PC-9 (cell line): Measurements from ENCODE around the gene VSX2. TPM values are rescaled to one million over a fixed set of nuclear protein-coding genes. Genes with fewer than 3 reads are reported as not detected.

Source experiments
- BruUV-seq: library from RNA; stranded (reverse); fragments of 400-500 nt; replicated peaks from 2 replicates; lab custom pipeline; 2021; lab: Mats Ljungman, UMichigan
- CTCF ChIA-PET: fragments of 300-600 bp; sonication (Branson Sonifier 250); formaldehyde crosslinking; loops from one replicate; lab custom pipeline; 2022; ENCODE audit warnings: antibody characterized with exemption; lab: Charles Lee
- POLR2A ChIA-PET: fragments of 300-600 bp; sonication (Branson Sonifier 250); formaldehyde crosslinking; loops from one replicate; lab custom pipeline; 2022; ENCODE audit warnings: antibody characterized with exemption; ENCODE audit not compliant: unreplicated experiment; lab: Charles Lee
- DNase-seq, 2 experiments: peaks; one replicate each; pipeline versions ENCODE4 v3.0.0 to v3.0.0-alpha.2; 2015 to 2022; ENCODE audit warnings: mixed read lengths in 1 of 2
- H2AFZ ChIP-seq: fragments of 200-600 bp; sonication (generic); 2 replicates; pipeline ENCODE4 v1.8.1; 2017; ENCODE audit warnings: antibody characterized with exemption
- H3F3A ChIP-seq: fragments of 200-600 bp; sonication (generic); 2 replicates; pipeline ENCODE4 v1.8.1; 2017; ENCODE audit warnings: antibody characterized with exemption, mild to moderate bottlenecking, low read depth; ENCODE audit not compliant: insufficient read depth
- H3K27ac ChIP-seq: fragments of 200-600 bp; sonication (generic); 2 replicates; pipeline ENCODE4 v1.6.1; 2016; ENCODE audit warnings: mixed run types
- H3K27me3 ChIP-seq: fragments of 200-600 bp; sonication (generic); 2 replicates; pipeline ENCODE4 v1.6.1; 2016; ENCODE audit warnings: low read depth, mixed run types; ENCODE audit not compliant: insufficient read depth
- H3K36me3 ChIP-seq: fragments of 200-600 bp; sonication (generic); 2 replicates; pipeline ENCODE4 v1.6.1; 2016; ENCODE audit warnings: low read depth, mixed run types
- H3K4me1 ChIP-seq: fragments of 200-600 bp; sonication (generic); replicated peaks from 2 replicates; pipeline ENCODE4 v1.6.1; 2016; ENCODE audit warnings: mixed run types; ENCODE audit not compliant: insufficient read depth
- H3K4me2 ChIP-seq: fragments of 200-600 bp; sonication (generic); 2 replicates; pipeline ENCODE4 v1.6.1; 2017; ENCODE audit warnings: mixed run types
- H3K4me3 ChIP-seq: fragments of 200-600 bp; sonication (generic); 2 replicates; pipeline ENCODE4 v1.6.1; 2016; ENCODE audit warnings: mixed run types
- H3K79me2 ChIP-seq: fragments of 200-600 bp; sonication (generic); 2 replicates; pipeline ENCODE4 v1.6.1; 2017; ENCODE audit warnings: low read depth, mixed run types
- H3K9me2 ChIP-seq: fragments of 200-600 bp; sonication (generic); 2 replicates; pipeline ENCODE4 v1.8.1; 2017; ENCODE audit warnings: mild to moderate bottlenecking; ENCODE audit not compliant: insufficient read depth
- H3K9me3 ChIP-seq: fragments of 200-600 bp; sonication (generic); 2 replicates; pipeline ENCODE4 v1.8.1; 2016; ENCODE audit warnings: low read depth; ENCODE audit not compliant: insufficient read depth
- H4K20me1 ChIP-seq: fragments of 200-600 bp; sonication (generic); 2 replicates; pipeline ENCODE4 v1.8.1; 2017; ENCODE audit not compliant: insufficient read depth
- EZH2 ChIP-seq: fragments of 200-600 bp; sonication (generic); IDR thresholded peaks from 2 replicates; pipeline ENCODE4 v1.8.0; 2017; ENCODE audit warnings: antibody characterized with exemption, low read depth
- intact Hi-C: fragments of 100-400 bp; cut with micrococcal nuclease; formaldehyde crosslinking; loops from one replicate; pipeline ENCODE4 v1.10.0; 2022; ENCODE audit not compliant: unreplicated experiment
- total RNA-seq: library from RNA; stranded (reverse); gene quantifications from 2 replicates; pipeline ENCODE4 v1.2.3, GENCODE V29; 2021
- TF ChIP-seq, protein P1 (sequence below): fragments of 200-600 bp; sonication (generic); conservative IDR thresholded peaks from 2 replicates; pipeline ENCODE4 v1.6.1; 2017; ENCODE audit warnings: mixed run types, antibody characterized with exemption, mild to moderate bottlenecking, moderate library complexity

VSX2 gene
- total RNA-seq, 1 experiment from 2014 or later = not detected

DNA sequence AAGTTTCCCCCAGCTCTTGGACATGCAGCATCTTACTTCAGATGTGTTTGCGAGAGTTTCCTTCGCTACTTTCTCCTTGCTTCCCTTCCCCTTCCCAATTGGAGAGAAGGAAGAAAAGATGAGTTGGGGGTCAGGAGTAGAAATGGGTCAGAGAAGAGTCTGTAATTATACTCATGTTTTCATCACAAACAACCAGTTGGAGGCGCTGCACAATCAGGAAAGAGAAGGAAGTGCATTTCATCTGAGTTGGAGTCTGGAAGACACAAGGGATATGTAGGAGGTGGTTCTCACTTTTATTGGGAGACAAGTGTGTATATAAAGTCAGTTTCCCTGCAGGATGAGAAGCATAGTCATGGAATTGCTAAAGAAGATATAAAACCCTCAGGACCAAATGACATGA is 31.3 kb upstream of the VSX2 start:
- H3K36me3 ChIP-seq = no peaks in the 10 kb centered on the region
- TF ChIP-seq EZH2 = no peak
- TF ChIP-seq, protein P1, sequence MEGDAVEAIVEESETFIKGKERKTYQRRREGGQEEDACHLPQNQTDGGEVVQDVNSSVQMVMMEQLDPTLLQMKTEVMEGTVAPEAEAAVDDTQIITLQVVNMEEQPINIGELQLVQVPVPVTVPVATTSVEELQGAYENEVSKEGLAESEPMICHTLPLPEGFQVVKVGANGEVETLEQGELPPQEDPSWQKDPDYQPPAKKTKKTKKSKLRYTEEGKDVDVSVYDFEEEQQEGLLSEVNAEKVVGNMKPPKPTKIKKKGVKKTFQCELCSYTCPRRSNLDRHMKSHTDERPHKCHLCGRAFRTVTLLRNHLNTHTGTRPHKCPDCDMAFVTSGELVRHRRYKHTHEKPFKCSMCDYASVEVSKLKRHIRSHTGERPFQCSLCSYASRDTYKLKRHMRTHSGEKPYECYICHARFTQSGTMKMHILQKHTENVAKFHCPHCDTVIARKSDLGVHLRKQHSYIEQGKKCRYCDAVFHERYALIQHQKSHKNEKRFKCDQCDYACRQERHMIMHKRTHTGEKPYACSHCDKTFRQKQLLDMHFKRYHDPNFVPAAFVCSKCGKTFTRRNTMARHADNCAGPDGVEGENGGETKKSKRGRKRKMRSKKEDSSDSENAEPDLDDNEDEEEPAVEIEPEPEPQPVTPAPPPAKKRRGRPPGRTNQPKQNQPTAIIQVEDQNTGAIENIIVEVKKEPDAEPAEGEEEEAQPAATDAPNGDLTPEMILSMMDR = no peak; the same call in 1 of the 2 replicates
- no peak overlapping the region for H2AFZ ChIP-seq
- no peaks in the 10 kb centered on the region for H3K4me1 ChIP-seq
- no peak for DNase-seq
- no peaks in the 10 kb centered on the region for H4K20me1 ChIP-seq
- ChIA-PET CTCF (no interaction called here), POLR2A (no interaction called here)
- H3K4me2 ChIP-seq = no peak overlapping the region
- no peaks in the 10 kb centered on the region for H3F3A ChIP-seq
- no peaks in the 10 kb centered on the region for H3K9me2 ChIP-seq
- no peaks in the 10 kb centered on the region for H3K9me3 ChIP-seq
- H3K79me2 ChIP-seq = no peaks in the 10 kb centered on the region
- BruUV-seq = no TSS peak
- no peak overlapping the region for H3K27ac ChIP-seq
- H3K27me3 ChIP-seq = no peaks in the 10 kb centered on the region
- no peak overlapping the region for H3K4me3 ChIP-seq
- intact Hi-C loops = no loop called here

DNA sequence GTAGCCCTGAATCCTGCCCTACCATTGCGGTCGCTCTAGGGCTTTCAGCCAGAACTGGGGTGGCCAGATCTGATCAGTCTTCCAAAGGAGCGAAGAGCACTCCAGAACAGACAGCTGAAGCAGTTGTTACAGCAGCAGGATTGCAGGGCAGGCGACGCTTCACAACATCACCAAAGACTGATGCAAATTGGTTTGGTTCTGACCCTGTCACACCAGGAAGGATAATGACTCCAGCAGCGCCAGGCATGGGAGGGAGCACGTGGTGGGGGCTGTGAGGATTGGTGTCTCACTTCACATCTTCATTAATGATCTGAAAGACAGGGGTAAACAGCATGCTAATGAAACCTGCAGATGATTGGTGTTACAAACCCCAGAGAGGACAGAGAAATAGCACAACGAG is 30.6 kb upstream of the VSX2 start:
- CTCF ChIA-PET = no interaction called here
- Histone ChIP-seq H3K4me2 (no peak overlapping the region), H2AFZ (no peak overlapping the region), H3K9me3 (no peaks in the 10 kb centered on the region), H4K20me1 (no peaks in the 10 kb centered on the region), H3K9me2 (no peaks in the 10 kb centered on the region), H3K27me3 (no peaks in the 10 kb centered on the region), H3K79me2 (no peaks in the 10 kb centered on the region), H3K27ac (no peak overlapping the region), H3K4me1 (no peaks in the 10 kb centered on the region), H3K4me3 (no peak overlapping the region), H3K36me3 (no peaks in the 10 kb centered on the region), H3F3A (no peaks in the 10 kb centered on the region)
- DNase-seq = no peak
- TF ChIP-seq, protein P1 = no peak
- TF ChIP-seq EZH2 = no peak
- POLR2A ChIA-PET = no interaction called here
- intact Hi-C loops = no loop called here
- no TSS peak for BruUV-seq

DNA sequence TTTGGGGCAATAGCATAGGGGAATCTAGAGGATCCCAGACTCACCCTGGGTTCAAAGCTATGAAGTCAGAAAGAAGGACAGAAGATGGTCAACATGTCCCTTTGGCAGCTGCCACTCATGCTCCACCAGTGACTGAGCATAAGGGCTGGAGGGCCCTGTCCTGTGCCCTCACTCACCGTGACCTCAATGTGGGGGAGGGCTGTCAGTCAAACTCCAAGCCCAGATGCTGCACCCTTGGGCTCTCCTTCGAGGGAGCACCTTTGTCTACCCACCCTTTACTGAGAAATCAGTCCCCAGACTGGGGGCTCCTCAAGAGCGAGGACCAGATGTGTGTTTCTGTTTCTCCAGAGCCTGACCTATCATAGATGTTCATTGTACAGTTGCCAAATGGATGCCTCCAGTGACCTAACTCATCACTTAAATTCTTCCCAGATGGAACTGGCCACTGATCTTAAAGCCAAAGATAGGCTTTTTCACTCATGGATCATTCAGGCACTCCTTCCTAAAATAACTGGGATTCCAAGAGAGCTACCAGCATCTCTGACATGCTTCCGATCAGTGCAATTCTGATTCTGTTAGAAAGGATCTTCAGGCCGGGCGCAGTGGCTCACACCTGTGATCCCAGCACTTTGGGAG is 27.2 kb upstream of the VSX2 start:
- no peak for DNase-seq
- no TSS peak for BruUV-seq
- intact Hi-C loops = no loop called here
- H3K9me2 ChIP-seq = no peaks in the 10 kb centered on the region
- POLR2A ChIA-PET = interaction anchor here (0.6 kb wide), 1 partner anchor 1949 kb away, joined by 3 read pairs; no protein-coding TSS in a partner anchor
- no peaks in the 10 kb centered on the region for H3K79me2 ChIP-seq
- H3K4me2 ChIP-seq = no peak overlapping the region
- no peaks in the 10 kb centered on the region for H3F3A ChIP-seq
- TF ChIP-seq, protein P1 = no peak
- TF ChIP-seq EZH2 = no peak
- H3K4me3 ChIP-seq = no peak overlapping the region
- H3K36me3 ChIP-seq = no peaks in the 10 kb centered on the region
- H3K27ac ChIP-seq = no peak overlapping the region
- no peak overlapping the region for H2AFZ ChIP-seq
- H3K9me3 ChIP-seq = no peaks in the 10 kb centered on the region
- H4K20me1 ChIP-seq = no peaks in the 10 kb centered on the region
- peaks cover 7% of the 10 kb centered on the region; the same call in 1 of the 2 replicates for H3K27me3 ChIP-seq
- H3K4me1 ChIP-seq = no peaks in the 10 kb centered on the region
- CTCF ChIA-PET = no interaction called here
